Fibroblast of lung (primary cell): Measurements from ENCODE around the gene UBTD1.

Source experiments
- CTCF ChIP-seq, 2 donors: IDR thresholded peaks in 1 of 2; conservative IDR thresholded peaks in 1 of 2; 1 replicate in 1 of 2; 2 replicates in 1 of 2; pipeline ENCODE4 v1.5.1; 2011 to 2012; ENCODE audit warnings: low read length in 2 of 2, control low read depth in 1 of 2, inconsistent platforms in 1 of 2, low read depth in 1 of 2, mild to moderate bottlenecking in 1 of 2
- EZH2 ChIP-seq: IDR thresholded peaks from 2 replicates; pipeline ENCODE4 v1.5.1; 2012; ENCODE audit warnings: low read length, control low read depth, mild to moderate bottlenecking; ENCODE audit errors: missing control alignments

- TF ChIP-seq CTCF (conservative IDR thresholded peaks at IDR 0.05 in 1 of 2, IDR thresholded peaks at IDR 0.05 in 1 of 2; ENCODE audit: low read depth in 1 of 2, low read length in 2 of 2) (no peak), EZH2 (no peak)
Observed at GRCh38 chr10:97573021-97573420, 74.3 kb downstream of the UBTD1 start.
